Hematopoietic multipotent progenitor cell (in vitro differentiated cells): Measurements from ENCODE around the gene NFIX. TPM values are rescaled to one million over a fixed set of nuclear protein-coding genes. Genes with fewer than 3 reads are reported as not detected.

Experiments
- DNase-seq, 3 donors: peaks; one replicate each; pipeline ENCODE4 v3.0.0-alpha.2; 2011 to 2015; ENCODE audit warnings: low read depth in 2 of 3, low spot score in 2 of 3
- total RNA-seq: library from RNA; depleted of rRNA; stranded (reverse); fragments of >200 nt; gene quantifications from one replicate; pipeline ENCODE4 v1.2.3, GENCODE V29; 2012

The NFIX gene
- total RNA-seq, 1 donor = 23.4 TPM

DNA sequence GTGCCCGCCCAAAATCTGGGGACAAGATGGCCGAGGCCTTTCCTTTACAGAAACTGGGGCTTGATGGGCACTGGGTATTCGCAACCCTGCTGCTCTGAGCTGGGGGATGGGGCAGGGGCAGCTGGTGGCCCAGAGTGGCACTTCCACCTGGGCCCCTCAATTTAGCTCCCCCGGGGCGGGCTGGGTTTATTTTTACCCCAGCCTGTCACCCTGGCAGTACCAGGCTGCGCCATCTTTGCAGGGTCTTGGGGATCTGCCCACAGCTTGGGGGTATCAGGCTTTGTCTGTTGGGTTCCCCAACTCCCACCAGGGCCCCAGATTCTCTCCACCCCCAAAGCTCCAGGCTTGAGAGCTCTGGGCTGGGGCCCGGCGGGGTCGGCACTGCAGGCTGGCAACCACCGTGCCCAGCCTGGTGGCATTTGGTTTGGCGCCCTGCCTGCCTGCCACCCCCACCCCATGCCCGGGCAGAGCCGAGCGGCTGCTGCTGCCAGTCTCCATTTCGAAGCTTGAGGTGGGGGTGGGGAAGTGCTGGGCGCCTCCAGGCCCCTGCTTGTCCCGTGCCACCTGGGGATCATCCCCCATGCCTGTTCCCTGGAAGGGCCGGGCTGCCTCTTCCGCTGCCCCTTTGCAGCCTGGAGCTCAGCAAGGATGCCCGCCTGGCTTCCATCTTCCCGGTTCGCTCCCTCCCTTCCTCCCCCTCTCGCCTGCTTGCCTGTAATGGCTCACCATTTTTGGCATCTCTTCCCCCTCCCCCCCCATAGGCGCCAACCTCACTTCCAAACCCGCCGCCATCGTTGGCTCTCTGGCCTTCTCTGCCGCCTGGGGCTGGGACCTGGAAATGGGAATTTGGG is 11.4 kb downstream of the NFIX start:
- no peak for DNase-seq

- no peak for DNase-seq
Observed at GRCh38 chr19:13007292-13008045, 12.2 kb downstream of the NFIX start.

DNA sequence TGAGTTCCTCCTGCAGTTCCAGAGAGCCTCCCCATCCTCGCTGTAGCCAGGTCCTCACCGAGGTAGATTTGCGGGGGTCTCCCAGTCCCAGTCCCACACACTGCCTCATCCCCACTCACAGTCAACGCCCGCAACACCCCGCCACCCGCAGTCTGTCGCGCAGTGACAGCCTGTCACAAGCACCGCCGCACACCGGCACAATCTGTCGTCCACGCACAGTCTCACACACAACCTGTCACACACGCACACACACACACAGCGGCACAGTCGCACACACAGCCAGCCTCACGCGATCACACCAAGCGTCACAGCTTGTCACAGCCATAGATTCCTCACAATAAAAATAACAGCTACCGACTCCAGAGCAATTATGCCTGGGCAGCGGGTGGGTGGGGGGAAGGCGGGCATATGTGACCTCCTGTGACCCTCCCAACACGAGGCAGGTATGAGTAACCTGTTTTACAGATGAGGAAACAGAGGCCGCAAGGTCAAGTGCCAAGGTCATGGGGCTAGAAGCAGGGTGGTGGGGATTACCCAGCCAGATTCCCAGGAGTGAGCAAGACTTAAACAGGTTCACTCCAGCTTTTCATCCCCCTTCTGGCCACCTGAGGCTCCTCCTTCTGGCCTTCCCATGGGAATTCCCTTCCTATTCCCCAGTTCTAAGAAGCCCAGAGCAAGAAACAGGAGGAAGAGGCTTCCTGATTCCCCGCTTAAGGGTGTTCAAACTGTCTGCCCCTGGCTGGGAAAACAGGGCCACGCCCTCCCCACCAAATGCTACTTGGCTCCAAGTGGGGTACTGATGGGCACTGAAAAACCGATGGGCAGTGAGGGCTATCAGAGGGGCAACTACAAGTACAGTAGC is 13.9 kb downstream of the NFIX start:
- DNase-seq = no peak

DNA sequence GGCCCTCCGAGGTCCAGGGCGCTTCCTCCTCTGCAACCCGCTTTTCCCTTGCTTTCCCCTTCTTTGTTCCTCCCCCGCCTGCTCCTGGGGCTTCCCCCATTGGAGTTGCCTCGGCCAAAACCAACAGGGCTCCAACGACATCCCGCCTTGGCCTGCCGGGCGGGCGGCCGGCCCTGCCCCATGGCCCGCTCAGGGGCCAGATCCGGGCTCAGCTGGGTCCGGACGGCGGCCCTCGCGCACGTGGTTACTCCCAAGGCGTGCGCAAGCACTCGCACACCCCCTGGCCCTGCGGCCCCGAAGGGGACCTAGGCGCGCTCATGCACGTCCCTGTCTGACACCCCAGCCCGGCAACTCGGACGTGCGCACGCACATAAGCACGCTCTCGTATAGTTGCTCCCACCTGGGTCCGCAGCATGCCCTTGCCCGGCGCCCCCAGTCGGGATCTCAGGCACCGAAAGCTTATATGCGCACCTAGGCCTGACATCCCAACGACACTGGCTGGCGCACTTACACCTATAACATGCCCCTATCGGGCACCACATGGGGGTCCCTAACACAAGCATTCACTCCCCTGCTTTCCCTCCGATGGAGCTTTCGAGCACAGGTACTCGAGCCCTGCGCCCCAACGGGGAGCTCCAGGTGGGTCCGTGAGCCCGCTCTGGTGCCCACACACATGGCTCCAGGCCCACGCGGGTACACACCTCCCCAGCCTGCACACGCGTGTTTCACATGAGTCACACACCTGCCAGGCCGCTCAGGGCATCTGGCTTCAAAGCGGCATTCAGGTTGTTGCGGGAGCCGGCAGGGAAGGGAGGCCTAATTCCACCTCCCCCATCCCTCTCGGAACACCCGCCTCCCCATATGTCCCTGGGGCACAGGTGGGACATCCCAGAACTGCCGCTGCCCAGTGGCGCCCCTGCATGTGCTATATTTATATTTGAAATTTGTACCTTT is 15.0 kb downstream of the NFIX start:
- DNase-seq = no peak

DNA sequence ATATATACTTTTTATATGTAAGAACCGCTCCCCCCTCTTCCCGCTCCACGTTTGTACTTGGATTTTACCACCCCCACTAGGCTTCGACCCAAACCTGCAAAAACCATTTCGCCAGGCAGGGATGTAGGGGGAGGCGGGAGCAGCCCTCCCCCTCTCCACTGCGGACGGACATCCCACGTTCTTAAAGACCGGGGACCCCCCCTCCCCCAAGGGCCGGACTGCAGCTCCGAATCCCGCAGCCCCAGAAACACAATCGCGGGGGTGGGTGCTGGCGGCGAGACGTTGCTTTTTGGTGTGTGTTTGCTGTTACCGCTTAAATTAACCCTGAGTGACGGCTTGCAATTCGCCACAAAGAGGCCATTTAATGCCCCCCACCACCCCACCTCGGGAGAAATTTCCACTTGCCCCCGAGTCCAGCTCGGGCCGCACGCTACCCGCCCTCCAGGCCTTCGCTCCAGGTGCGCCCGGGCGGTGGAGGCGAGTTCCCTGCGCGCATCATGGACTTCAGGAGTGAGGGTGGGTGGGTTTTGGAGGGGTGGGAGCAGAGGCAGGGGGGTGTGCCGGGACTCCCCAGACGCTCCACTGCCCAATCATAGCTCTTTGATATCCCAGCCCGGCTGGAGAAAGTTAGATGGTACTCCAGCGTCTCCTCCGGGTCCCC is 15.8 kb downstream of the NFIX start:
- no peak for DNase-seq

DNA sequence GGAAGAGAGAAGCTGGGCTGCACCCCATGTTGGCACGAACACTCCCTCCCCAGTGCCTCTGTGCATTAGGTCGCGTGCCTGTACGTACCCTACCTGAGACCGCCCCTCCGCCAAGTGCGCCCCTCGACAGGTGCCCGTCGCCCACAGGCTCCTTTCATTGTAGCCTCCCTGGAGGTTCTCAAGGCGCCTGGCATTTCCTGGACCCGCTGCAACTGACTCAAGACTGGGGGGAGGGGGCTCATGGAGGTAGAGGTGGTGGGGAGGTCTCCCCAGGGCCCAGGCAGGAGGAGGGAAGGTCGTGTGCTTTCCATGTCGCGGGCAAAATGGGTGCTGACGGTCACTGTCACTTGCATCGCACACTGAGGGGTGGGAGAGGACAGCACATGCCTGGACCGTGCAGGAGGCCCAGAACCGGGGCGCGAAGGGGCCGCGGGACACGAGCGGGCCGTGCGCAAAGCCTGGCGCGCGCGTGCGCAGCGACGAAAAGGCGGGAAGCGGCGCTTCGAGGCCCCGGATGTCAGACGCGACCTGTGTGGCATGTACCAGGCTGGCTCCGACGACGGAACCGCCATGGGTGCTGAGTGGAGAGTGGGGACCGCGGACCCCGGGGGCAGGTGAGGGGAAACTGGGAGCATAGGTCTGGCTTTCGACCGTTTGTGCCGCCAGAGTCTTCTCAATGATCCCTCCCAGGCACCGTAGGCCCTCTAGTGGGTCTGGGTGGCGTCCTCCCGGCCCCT is 16.5 kb downstream of the NFIX start:
- peak in 1 of 3 donors; percentile 29 for DNase-seq

DNA sequence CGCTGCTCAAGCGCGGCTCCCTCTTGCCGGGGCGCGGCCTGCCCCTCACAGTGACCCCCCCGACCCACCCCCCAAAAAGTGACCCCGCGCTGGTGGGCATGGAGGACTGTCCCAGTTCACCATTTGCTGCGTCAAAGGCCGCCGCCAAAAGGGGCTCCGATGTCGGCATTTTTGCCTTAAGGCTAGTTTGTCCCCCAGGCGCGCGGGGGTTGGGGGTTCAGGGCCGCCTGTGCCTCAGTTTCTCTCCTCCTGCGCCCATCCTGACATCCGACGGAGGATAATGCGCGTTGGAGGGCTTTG is 17.1 kb downstream of the NFIX start:
- DNase-seq = no peak

DNA sequence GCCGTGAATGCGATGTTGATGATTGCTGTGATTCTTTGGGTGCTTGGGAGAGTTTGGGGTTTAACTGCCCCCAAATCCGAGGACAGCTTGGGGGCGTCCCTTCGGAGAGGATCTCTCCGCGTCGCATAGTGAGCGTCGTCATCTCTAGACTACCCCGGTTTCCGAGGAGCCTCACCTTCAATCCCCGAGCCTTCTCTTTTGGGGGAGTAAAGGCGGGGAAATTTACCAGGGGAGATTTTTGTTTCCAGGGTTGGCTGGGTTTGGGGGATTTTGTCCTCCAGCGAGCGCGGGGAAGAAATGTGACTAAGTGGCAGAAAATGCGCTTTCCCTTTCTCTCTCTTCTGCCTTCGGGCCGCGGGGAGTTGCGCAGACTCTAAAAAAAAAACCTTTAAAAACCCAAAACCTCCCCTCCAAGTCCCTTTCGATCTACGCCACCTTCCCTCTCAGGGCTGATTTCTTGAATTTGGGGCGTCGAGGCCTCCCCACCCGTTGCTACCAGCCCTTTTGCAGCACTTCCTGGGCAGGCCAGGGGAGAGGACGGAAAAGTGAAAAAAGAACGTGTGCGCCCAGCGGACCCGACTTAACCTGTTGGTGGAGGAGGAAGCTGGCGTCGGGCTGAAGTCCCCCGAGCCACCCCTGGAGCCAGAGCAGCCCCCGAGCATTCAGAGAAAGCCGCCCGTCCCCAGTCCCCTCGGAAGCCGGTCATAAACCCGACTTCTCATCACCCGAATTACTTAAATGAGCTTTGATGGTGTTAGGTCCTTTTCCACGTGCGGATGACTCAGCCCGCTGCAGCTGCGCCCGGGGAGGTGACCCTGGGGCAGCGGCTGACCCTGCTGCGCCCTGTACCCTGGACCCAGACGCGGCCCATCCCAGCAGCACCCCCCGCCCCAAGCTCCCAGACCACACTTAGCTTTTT is 17.7 kb downstream of the NFIX start:
- peak in 2 of 3 donors; percentile 41 to 64 for DNase-seq

- peak in 1 of 3 donors; percentile 32 for DNase-seq
Observed at GRCh38 chr19:13013649-13014048, 18.4 kb downstream of the NFIX start.

DNA sequence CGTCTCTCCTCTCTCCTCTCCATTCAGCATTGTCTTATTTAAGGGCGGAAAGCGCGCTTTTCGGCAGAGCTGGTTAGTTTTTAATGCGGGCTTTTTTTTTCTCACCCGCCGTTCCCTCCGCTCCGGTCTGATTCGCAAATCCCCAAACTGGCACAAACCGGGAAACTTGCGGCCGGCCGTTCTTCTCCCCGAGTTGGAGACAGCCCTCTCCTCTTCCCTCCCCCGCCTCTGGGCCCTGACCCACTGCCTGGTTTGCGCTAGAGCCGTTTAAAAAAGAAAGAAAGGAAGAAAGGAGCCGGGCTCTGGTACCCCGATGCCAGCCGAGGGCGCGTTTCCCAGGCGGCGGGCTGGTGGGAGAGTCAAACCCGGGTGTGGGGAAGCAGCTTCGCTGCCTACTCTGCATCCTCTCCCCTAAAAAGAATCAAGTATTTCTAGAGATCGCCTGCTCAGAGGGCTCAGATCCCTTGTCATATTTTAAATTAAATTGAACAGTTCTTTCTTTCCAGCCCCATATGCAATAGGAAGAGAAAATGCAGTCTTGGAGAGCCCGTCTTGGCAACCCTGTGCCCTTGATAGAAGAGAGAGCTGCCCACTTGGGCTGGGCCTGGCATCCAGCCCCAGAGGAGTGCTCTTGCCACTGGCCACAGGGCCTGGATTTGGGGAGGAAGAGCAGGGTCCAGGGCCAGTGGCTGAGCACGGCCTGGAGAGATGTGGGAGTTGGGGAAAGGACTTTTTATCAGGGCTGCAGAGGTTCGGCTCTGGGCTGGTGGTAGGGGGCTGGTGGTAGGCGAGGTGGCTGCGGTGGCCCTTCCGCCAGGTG is 19.0 kb downstream of the NFIX start:
- DNase-seq = peak in 1 of 3 donors; percentile 28

- no peak for DNase-seq
Observed at GRCh38 chr19:13014921-13015280, 19.6 kb downstream of the NFIX start.

- no peak for DNase-seq
Observed at GRCh38 chr19:13015361-13016223, 20.3 kb downstream of the NFIX start.

DNA sequence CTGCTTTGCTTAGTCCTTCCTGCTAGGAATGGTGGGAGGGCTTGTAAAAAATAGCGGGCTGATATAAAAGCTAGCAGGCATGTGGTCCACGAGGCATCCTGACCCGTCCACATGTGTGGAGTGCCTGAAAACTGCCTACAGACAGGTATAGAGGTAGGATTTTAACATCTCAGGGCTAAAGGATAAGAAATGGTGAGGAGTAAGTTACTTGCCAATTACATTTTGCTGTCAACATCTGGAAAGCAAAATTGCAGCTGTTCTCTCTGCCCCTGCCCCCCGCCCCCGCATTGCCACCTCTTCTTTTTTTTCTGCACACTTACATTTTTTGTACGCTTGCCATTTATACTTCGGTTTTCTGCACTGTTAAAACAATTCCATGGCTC is 21.0 kb downstream of the NFIX start:
- no peak for DNase-seq

DNA sequence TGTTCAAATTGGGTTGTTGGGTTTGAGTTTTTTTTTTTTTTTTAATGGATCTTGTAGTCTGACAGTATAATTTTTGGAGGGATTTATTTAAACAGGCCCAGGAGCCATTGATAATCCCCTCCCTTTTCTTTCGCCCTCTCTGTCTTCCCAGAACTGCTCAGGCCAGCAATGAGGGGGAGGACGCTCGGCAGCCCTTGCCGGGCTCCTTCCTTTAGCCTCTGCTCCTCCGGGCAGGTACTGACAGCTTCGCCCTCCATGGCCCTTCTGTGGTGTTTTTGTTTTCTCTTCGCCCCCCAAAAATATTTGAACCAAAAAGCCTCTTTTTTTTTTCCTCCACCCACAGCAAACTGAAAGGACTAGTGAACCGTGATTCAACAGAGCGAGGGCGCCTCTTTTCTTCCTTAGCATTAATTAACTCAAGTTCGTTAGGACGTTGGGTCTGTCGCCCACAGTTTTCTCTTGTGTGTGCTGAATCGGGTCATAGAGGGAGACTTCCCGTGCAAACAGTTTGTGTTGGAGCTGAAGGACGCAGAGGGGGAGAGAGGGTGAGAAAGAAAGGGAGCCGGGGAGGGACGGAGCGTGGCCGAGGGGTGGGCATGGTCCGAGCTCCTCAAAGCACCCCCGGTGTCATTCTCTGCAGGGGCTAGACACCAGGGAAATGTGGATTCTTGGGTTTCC is 21.5 kb downstream of the NFIX start:
- DNase-seq = no peak

GRCh38 chr19:13017306-13018034 is 22.2 kb downstream of the NFIX start:
- no peak for DNase-seq
